GM23338 (cell line): ENCODE data around the gene ANGPTL7. TPM values are rescaled to one million over a fixed set of nuclear protein-coding genes. Genes with fewer than 3 reads are reported as not detected.
"Not testable (repeated sequence)": the region's sequence is repeated elsewhere in the genome, so short reads cannot be mapped to it uniquely, and the experiment has no call there.

ENCODE experiments used
- ATAC-seq: fragments of 200-7000 bp; cut with Tn5 transposase; 3 replicates; pipeline ENCODE4 v1.9.1; 2020
- DNase-seq: peaks from one replicate; pipeline ENCODE4 v3.0.0-alpha.2; 2015; ENCODE audit warnings: low spot score
- H2AFZ ChIP-seq: fragments of 200-600 bp; sonication (generic); 2 replicates; pipeline ENCODE4 v1.8.0; 2016; ENCODE audit warnings: antibody characterized with exemption, mild to moderate bottlenecking, moderate library complexity
- H3F3A ChIP-seq: fragments of 200-600 bp; sonication (generic); replicated peaks from 2 replicates; pipeline ENCODE4 v1.8.0; 2017; ENCODE audit warnings: antibody characterized with exemption, mixed run types, low read depth
- H3K27ac ChIP-seq: fragments of 200-600 bp; sonication (generic); 2 replicates; pipeline ENCODE4 v1.6.1; 2016; ENCODE audit warnings: low read depth
- H3K27me3 ChIP-seq: fragments of 200-600 bp; sonication (generic); 2 replicates; pipeline ENCODE4 v1.8.0; 2016; ENCODE audit warnings: mild to moderate bottlenecking, mixed run types, moderate library complexity; ENCODE audit not compliant: insufficient read depth
- H3K36me3 ChIP-seq: fragments of 200-600 bp; sonication (generic); 2 replicates; pipeline ENCODE4 v1.8.0; 2016; ENCODE audit warnings: mild to moderate bottlenecking; ENCODE audit not compliant: insufficient read depth
- H3K4me1 ChIP-seq: fragments of 200-600 bp; sonication (generic); 2 replicates; pipeline ENCODE4 v1.8.0; 2016; ENCODE audit warnings: mild to moderate bottlenecking, moderate library complexity; ENCODE audit not compliant: insufficient read depth
- H3K4me2 ChIP-seq: fragments of 200-600 bp; sonication (generic); 2 replicates; pipeline ENCODE4 v1.7.1; 2017; ENCODE audit warnings: mixed run types
- H3K4me3 ChIP-seq: fragments of 200-600 bp; sonication (generic); 2 replicates; pipeline ENCODE4 v1.6.1; 2016; ENCODE audit warnings: mixed run types
- H3K79me2 ChIP-seq: fragments of 200-600 bp; sonication (generic); replicated peaks from 2 replicates; pipeline ENCODE4 v1.8.0; 2017; ENCODE audit warnings: mild to moderate bottlenecking; ENCODE audit not compliant: insufficient read depth
- H3K9me2 ChIP-seq: fragments of 200-600 bp; sonication (generic); 2 replicates; pipeline ENCODE4 v1.8.0; 2017; ENCODE audit not compliant: insufficient read depth
- H4K20me1 ChIP-seq: fragments of 200-600 bp; sonication (generic); replicated peaks from 2 replicates; pipeline ENCODE4 v1.8.0; 2017; ENCODE audit warnings: mild to moderate bottlenecking; ENCODE audit not compliant: insufficient read depth
- H3K27ac Mint-ChIP-seq: 2 replicates; pipeline ENCODE4 v1.8.0; 2020; ENCODE audit warnings: inconsistent platforms, mild to moderate bottlenecking, moderate library complexity, mixed read lengths
- H3K27me3 Mint-ChIP-seq: 3 replicates; pipeline ENCODE4 v1.8.0; 2022; ENCODE audit warnings: low read depth, mild to moderate bottlenecking, moderate library complexity, mixed read lengths, inconsistent platforms; ENCODE audit not compliant: insufficient read depth, poor library complexity
- H3K36me3 Mint-ChIP-seq: 3 replicates; pipeline ENCODE4 v1.8.0; 2021; ENCODE audit warnings: low read depth, mild to moderate bottlenecking, inconsistent platforms, moderate library complexity, mixed read lengths
- H3K4me1 Mint-ChIP-seq: 3 replicates; pipeline ENCODE4 v1.8.0; 2020; ENCODE audit warnings: mild to moderate bottlenecking, inconsistent platforms, mixed read lengths
- H3K4me3 Mint-ChIP-seq: 3 replicates; pipeline ENCODE4 v1.8.0; 2021; ENCODE audit warnings: moderate library complexity, mild to moderate bottlenecking, inconsistent platforms, mixed read lengths
- H3K9me3 Mint-ChIP-seq: 3 replicates; pipeline ENCODE4 v1.8.0; 2020; ENCODE audit warnings: moderate library complexity, mild to moderate bottlenecking, inconsistent platforms, mixed read lengths
- CREB1 ChIP-seq: fragments of 250-450 bp; sonication (Bioruptor Pico); IDR thresholded peaks from 2 replicates; pipeline ENCODE4 v1.5.0; 2020; ENCODE audit warnings: low read depth, mild to moderate bottlenecking, moderate library complexity
- JUNB ChIP-seq: IDR thresholded peaks from one replicate; pipeline ENCODE4 v1.6.1; 2016; ENCODE audit warnings: antibody characterized with exemption; ENCODE audit not compliant: unreplicated experiment
- POLR2AphosphoS5 ChIP-seq: IDR thresholded peaks from 2 replicates; pipeline ENCODE4 v1.6.1; 2016; ENCODE audit warnings: antibody characterized with exemption, low read depth
- STAT1 ChIP-seq: IDR thresholded peaks from one replicate; pipeline ENCODE4 v1.6.1; 2016; ENCODE audit warnings: antibody characterized with exemption; ENCODE audit not compliant: unreplicated experiment
- polyA plus RNA-seq: library from polyadenylated mRNA; unstranded; fragments of >200 nt; fragmentation: Nextera tagmentation; extraction: Ambion mirVana; gene quantifications from 2 replicates; pipeline ENCODE4 v1.2.1, GENCODE V29; 2016
- total RNA-seq: library from RNA; depleted of rRNA; stranded (reverse); fragments of >200 nt; shearing (Covaris generic); gene quantifications from 2 replicates; pipeline ENCODE4 v1.2.3, GENCODE V29; 2014
- TF ChIP-seq, protein P1 (sequence below): fragments of 250-450 bp; sonication (Bioruptor Pico); IDR thresholded peaks from 2 replicates; pipeline ENCODE4 v1.5.0; 2020; ENCODE audit warnings: mild to moderate bottlenecking, moderate library complexity

The ANGPTL7 gene
- total and polyA plus RNA-seq, 2 experiments from 2014 or later, result 0.13 TPM; not detected in 1

DNA sequence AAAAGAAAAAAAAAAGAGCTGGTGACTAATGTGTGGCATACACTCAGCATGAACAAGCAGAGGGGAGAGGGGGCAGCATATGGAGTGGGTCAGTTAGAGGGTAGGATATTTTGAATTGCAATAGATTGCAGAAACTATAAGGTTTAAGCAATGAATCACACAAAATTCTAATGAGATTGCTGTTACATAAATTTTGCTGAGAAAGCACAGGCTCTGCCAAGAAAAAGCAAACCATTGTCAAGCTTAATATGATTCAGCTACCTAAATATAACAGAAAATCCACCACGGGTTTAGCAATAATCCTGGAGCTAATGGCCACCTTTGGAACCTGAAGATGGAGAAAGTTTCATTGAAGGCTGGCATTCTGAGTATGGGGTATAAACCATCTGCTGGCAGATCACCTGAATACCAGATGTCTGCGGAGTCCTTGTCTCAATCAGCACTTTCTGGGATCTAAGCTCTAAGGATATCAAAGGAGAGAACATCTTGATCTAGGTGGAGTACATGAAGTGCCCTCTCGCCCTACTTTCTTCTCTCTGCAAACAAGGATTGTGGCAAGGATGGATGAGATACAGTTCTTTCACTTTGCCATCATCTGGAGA is 30.3 kb upstream of the ANGPTL7 start (continued):
- TF ChIP-seq, protein P1, sequence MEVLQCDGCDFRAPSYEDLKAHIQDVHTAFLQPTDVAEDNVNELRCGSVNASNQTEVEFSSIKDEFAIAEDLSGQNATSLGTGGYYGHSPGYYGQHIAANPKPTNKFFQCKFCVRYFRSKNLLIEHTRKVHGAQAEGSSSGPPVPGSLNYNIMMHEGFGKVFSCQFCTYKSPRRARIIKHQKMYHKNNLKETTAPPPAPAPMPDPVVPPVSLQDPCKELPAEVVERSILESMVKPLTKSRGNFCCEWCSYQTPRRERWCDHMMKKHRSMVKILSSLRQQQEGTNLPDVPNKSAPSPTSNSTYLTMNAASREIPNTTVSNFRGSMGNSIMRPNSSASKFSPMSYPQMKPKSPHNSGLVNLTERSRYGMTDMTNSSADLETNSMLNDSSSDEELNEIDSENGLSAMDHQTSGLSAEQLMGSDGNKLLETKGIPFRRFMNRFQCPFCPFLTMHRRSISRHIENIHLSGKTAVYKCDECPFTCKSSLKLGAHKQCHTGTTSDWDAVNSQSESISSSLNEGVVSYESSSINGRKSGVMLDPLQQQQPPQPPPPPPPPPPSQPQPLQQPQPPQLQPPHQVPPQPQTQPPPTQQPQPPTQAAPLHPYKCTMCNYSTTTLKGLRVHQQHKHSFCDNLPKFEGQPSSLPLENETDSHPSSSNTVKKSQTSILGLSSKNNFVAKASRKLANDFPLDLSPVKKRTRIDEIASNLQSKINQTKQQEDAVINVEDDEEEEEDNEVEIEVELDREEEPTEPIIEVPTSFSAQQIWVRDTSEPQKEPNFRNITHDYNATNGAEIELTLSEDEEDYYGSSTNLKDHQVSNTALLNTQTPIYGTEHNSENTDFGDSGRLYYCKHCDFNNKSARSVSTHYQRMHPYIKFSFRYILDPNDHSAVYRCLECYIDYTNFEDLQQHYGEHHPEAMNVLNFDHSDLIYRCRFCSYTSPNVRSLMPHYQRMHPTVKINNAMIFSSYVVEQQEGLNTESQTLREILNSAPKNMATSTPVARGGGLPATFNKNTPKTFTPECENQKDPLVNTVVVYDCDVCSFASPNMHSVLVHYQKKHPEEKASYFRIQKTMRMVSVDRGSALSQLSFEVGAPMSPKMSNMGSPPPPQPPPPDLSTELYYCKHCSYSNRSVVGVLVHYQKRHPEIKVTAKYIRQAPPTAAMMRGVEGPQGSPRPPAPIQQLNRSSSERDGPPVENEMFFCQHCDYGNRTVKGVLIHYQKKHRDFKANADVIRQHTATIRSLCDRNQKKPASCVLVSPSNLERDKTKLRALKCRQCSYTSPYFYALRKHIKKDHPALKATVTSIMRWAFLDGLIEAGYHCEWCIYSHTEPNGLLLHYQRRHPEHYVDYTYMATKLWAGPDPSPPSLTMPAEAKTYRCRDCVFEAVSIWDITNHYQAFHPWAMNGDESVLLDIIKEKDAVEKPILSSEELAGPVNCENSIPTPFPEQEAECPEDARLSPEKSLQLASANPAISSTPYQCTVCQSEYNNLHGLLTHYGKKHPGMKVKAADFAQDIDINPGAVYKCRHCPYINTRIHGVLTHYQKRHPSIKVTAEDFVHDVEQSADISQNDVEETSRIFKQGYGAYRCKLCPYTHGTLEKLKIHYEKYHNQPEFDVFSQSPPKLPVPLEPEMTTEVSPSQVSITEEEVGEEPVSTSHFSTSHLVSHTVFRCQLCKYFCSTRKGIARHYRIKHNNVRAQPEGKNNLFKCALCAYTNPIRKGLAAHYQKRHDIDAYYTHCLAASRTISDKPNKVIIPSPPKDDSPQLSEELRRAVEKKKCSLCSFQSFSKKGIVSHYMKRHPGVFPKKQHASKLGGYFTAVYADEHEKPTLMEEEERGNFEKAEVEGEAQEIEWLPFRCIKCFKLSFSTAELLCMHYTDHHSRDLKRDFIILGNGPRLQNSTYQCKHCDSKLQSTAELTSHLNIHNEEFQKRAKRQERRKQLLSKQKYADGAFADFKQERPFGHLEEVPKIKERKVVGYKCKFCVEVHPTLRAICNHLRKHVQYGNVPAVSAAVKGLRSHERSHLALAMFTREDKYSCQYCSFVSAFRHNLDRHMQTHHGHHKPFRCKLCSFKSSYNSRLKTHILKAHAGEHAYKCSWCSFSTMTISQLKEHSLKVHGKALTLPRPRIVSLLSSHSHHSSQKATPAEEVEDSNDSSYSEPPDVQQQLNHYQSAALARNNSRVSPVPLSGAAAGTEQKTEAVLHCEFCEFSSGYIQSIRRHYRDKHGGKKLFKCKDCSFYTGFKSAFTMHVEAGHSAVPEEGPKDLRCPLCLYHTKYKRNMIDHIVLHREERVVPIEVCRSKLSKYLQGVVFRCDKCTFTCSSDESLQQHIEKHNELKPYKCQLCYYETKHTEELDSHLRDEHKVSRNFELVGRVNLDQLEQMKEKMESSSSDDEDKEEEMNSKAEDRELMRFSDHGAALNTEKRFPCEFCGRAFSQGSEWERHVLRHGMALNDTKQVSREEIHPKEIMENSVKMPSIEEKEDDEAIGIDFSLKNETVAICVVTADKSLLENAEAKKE, result no peak
- no peak for TF ChIP-seq STAT1
- no peak for TF ChIP-seq POLR2AphosphoS5
- no peak for TF ChIP-seq CREB1 (CRISPR knock-in tag)
- no peak for TF ChIP-seq JUNB

DNA sequence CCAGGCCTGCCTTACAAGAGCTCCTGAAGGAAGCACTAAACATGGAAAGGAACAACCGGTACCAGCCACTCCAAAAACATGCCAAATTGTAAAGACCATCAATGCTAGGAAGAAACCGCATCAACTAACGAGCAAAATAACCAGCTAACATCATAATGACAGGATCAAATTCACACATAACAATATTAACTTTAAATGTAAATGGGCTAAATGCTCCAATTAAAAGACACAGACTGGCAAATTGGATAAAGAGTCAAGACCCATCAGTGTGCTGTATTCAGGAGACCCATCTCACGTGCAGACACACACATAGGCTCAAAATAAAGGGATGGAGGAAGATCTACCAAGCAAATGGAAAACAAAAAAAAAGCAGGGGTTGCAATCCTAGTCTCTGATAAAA is 26.4 kb upstream of the ANGPTL7 start:
- H3K4me3 ChIP-seq, H3K27ac Mint-ChIP-seq, H3K9me3 Mint-ChIP-seq, H3K4me1 Mint-ChIP-seq, ATAC-seq, H3K27me3 ChIP-seq, H3F3A ChIP-seq, H3K4me2 ChIP-seq, H3K79me2 ChIP-seq, H3K27ac ChIP-seq, H4K20me1 ChIP-seq, H3K27me3 Mint-ChIP-seq, H3K9me2 ChIP-seq, H2AFZ ChIP-seq, H3K4me3 Mint-ChIP-seq, H3K4me1 ChIP-seq, DNase-seq: not testable (repeated sequence)
- H3K36me3 ChIP-seq, result peaks cover 11% of the 10 kb centered on the region
- peaks cover 37% of the 10 kb centered on the region for H3K36me3 Mint-ChIP-seq

GRCh38 chr1:11166744-11167143 is 22.4 kb upstream of the ANGPTL7 start:
- H3K36me3 ChIP-seq, H2AFZ ChIP-seq, H3K27me3 Mint-ChIP-seq, H3K4me3 Mint-ChIP-seq, H3K4me1 Mint-ChIP-seq, H3K27ac ChIP-seq, H3K27me3 ChIP-seq, H3K9me2 ChIP-seq, H3K9me3 Mint-ChIP-seq, H3K4me1 ChIP-seq, H3K79me2 ChIP-seq, ATAC-seq, H3K27ac Mint-ChIP-seq, H3K4me2 ChIP-seq, H3F3A ChIP-seq, H4K20me1 ChIP-seq, H3K4me3 ChIP-seq, DNase-seq: not testable (repeated sequence)
- H3K36me3 Mint-ChIP-seq, result peaks cover 29% of the 10 kb centered on the region
